Ishikawa (cell line): Measurements from ENCODE around the gene KIF3C.

Experiments
- CEBPB ChIP-seq: IDR thresholded peaks from 2 replicates; pipeline ENCODE4 v1.6.1; 2012
- CREB1 ChIP-seq: IDR thresholded peaks from 2 replicates; pipeline ENCODE4 v1.6.1; 2012; ENCODE audit warnings: low read depth
- EGR1 ChIP-seq: IDR thresholded peaks from 2 replicates; pipeline ENCODE4 v1.6.1; 2012
- EP300 ChIP-seq: IDR thresholded peaks from 2 replicates; pipeline ENCODE4 v1.6.1; 2012; ENCODE audit warnings: borderline replicate concordance
- FOXM1 ChIP-seq: IDR thresholded peaks from 2 replicates; pipeline ENCODE4 v1.6.1; 2012; ENCODE audit warnings: low read depth, borderline replicate concordance
- NFIC ChIP-seq: IDR thresholded peaks from 2 replicates; pipeline ENCODE4 v1.6.1; 2012
- RAD21 ChIP-seq: IDR thresholded peaks from 2 replicates; pipeline ENCODE4 v1.6.1; 2012; ENCODE audit warnings: low read depth
- TAF1 ChIP-seq: IDR thresholded peaks from 2 replicates; pipeline ENCODE4 v1.6.1; 2012; ENCODE audit warnings: low read depth, mild to moderate bottlenecking
- TCF12 ChIP-seq: IDR thresholded peaks from 2 replicates; pipeline ENCODE4 v1.6.1; 2012; ENCODE audit warnings: low read depth
- TEAD4 ChIP-seq: IDR thresholded peaks from 2 replicates; pipeline ENCODE4 v1.6.1; 2012
- USF1 ChIP-seq: IDR thresholded peaks from 2 replicates; pipeline ENCODE4 v1.6.1; 2012
- YY1 ChIP-seq: IDR thresholded peaks from 2 replicates; pipeline ENCODE4 v1.6.1; 2012; ENCODE audit warnings: low read depth
- ZBTB7A ChIP-seq: IDR thresholded peaks from 2 replicates; pipeline ENCODE4 v1.6.1; 2012; ENCODE audit warnings: low read depth
- TF ChIP-seq, protein P1 (sequence below): IDR thresholded peaks from 2 replicates; pipeline ENCODE4 v1.6.1; 2012
- TF ChIP-seq, protein P2 (sequence below): IDR thresholded peaks from 2 replicates; pipeline ENCODE4 v1.6.1; 2012; ENCODE audit warnings: low read depth, mild to moderate bottlenecking

The KIF3C gene

GRCh38 chr2:25976983-25977741 is 5.1 kb downstream of the KIF3C start:
- TF ChIP-seq RAD21 (no peak), EGR1 (no peak), YY1 (no peak), USF1 (no peak), FOXM1 (no peak), EP300 (no peak), CREB1 (no peak), ZBTB7A (no peak), TAF1 (no peak), TCF12 (no peak), NFIC (no peak), CEBPB (no peak), TEAD4 (no peak)
- TF ChIP-seq, protein P1, sequence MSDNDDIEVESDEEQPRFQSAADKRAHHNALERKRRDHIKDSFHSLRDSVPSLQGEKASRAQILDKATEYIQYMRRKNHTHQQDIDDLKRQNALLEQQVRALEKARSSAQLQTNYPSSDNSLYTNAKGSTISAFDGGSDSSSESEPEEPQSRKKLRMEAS: no peak
- TF ChIP-seq, protein P2, sequence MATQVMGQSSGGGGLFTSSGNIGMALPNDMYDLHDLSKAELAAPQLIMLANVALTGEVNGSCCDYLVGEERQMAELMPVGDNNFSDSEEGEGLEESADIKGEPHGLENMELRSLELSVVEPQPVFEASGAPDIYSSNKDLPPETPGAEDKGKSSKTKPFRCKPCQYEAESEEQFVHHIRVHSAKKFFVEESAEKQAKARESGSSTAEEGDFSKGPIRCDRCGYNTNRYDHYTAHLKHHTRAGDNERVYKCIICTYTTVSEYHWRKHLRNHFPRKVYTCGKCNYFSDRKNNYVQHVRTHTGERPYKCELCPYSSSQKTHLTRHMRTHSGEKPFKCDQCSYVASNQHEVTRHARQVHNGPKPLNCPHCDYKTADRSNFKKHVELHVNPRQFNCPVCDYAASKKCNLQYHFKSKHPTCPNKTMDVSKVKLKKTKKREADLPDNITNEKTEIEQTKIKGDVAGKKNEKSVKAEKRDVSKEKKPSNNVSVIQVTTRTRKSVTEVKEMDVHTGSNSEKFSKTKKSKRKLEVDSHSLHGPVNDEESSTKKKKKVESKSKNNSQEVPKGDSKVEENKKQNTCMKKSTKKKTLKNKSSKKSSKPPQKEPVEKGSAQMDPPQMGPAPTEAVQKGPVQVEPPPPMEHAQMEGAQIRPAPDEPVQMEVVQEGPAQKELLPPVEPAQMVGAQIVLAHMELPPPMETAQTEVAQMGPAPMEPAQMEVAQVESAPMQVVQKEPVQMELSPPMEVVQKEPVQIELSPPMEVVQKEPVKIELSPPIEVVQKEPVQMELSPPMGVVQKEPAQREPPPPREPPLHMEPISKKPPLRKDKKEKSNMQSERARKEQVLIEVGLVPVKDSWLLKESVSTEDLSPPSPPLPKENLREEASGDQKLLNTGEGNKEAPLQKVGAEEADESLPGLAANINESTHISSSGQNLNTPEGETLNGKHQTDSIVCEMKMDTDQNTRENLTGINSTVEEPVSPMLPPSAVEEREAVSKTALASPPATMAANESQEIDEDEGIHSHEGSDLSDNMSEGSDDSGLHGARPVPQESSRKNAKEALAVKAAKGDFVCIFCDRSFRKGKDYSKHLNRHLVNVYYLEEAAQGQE: no peak

- TF ChIP-seq, protein P1: no peak
- TF ChIP-seq YY1 (no peak), TAF1 (no peak), EGR1 (no peak), TEAD4 (no peak), CREB1 (no peak), NFIC (no peak), EP300 (no peak), ZBTB7A (no peak), CEBPB (no peak), USF1 (no peak), FOXM1 (no peak), RAD21 (no peak), TCF12 (no peak)
- TF ChIP-seq, protein P2: no peak
Observed at GRCh38 chr2:25972049-25972823, 10.1 kb downstream of the KIF3C start.

DNA sequence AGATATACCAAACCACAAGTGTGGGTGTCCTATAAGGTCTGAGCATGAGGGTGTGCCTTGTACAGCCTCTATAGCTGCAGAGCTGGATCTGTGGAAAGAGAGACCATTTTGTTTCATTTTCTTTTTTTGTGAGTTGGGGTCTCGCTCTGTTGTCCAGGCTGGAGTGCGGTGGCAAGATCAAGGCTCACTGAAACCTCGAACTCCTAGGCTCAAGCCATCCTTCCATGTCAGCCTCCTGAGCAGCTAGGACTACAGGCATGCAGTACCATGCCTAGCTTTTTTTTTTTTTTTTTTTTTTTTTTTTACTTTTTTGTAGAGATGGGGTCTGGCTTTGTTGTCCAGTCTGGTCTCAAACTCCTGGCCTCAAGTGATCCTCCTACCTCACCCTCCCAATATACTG is 10.7 kb downstream of the KIF3C start:
- TF ChIP-seq EGR1 (no peak), EP300 (no peak), TEAD4 (no peak), CREB1 (no peak), TCF12 (no peak), RAD21 (no peak), FOXM1 (no peak), CEBPB (no peak), ZBTB7A (no peak), NFIC (no peak), TAF1 (no peak)
- TF ChIP-seq, protein P1: no peak
- TF ChIP-seq, protein P2: no peak
